B cell (primary cell): ENCODE measurements around the gene HBS1L. TPM values are rescaled to one million over a fixed set of nuclear protein-coding genes. Genes with fewer than 3 reads are reported as not detected.

Experiments used
- ATAC-seq: fragments of 200-7000 bp; cut with Tn5 transposase; one replicate; pipeline ENCODE4 v1.10.0; 2021; ENCODE audit warnings: low read depth, mild to moderate bottlenecking, moderate number of reproducible peaks, moderate library complexity
- CTCF ChIA-PET: fragments of 350-600 bp; sonication (Branson Sonifier 250); formaldehyde crosslinking; loops from one replicate; lab custom pipeline; 2021; ENCODE audit warnings: antibody characterized with exemption, inconsistent platforms; lab: Charles Lee
- POLR2A ChIA-PET: fragments of 350-600 bp; sonication (Branson Sonifier 250); formaldehyde crosslinking; loops from one replicate; lab custom pipeline; 2021; ENCODE audit warnings: antibody characterized with exemption; lab: Charles Lee
- DNase-seq: peaks from one replicate; pipeline ENCODE4 v3.0.0; 2013
- H2AFZ ChIP-seq: 2 replicates; pipeline ENCODE4 v1.6.1; 2012; ENCODE audit warnings: mild to moderate bottlenecking, low read depth, low read length; ENCODE audit not compliant: insufficient read depth, poor library complexity, severe bottlenecking
- H3K27ac ChIP-seq, 2 donors: 1 replicate in 1 of 2; 2 replicates in 1 of 2; pipeline ENCODE4 v1.5.1; 2012 to 2013; ENCODE audit warnings: low read length in 2 of 2, mild to moderate bottlenecking in 2 of 2, moderate library complexity in 1 of 2
- H3K27me3 ChIP-seq, 4 experiments: fragments of 200-600 bp in 1 of 4; sonication (generic) in 1 of 4; replicated peaks in 1 of 4; 1 replicate in 2 of 4; 2 replicates in 2 of 4; pipeline versions ENCODE4 v1.6.1 to v1.7.0; 2013 to 2016; ENCODE audit warnings: low read length in 3 of 4, mild to moderate bottlenecking in 2 of 4, mixed read lengths in 1 of 4, moderate library complexity in 1 of 4; ENCODE audit not compliant: insufficient read depth in 4 of 4, control insufficient read depth in 3 of 4; ENCODE audit errors: control extremely low read depth in 1 of 4
- H3K36me3 ChIP-seq, 2 experiments: replicated peaks in 1 of 2; 1 replicate in 1 of 2; 2 replicates in 1 of 2; pipeline versions ENCODE4 v1.6.1 to v1.7.1; 2013; ENCODE audit warnings: low read length in 1 of 2; ENCODE audit not compliant: insufficient read depth in 2 of 2, control insufficient read depth in 1 of 2; ENCODE audit errors: control extremely low read depth in 1 of 2, extremely low read depth in 1 of 2
- H3K4me1 ChIP-seq, 2 donors: fragments of 200-600 bp in 1 of 2; sonication (generic) in 1 of 2; 1 replicate in 1 of 2; 2 replicates in 1 of 2; pipeline versions ENCODE4 v1.5.1 to v1.6.1; 2013 to 2017; ENCODE audit warnings: low read length in 2 of 2; ENCODE audit not compliant: control insufficient read depth in 2 of 2, insufficient read depth in 2 of 2
- H3K4me2 ChIP-seq: replicated peaks from 2 replicates; pipeline ENCODE3; 2012; ENCODE audit warnings: mild to moderate bottlenecking, low read depth, low read length; ENCODE audit not compliant: poor library complexity, severe bottlenecking
- H3K4me3 ChIP-seq, 5 experiments: fragments of 200-600 bp in 1 of 5; sonication (generic) in 1 of 5; 1 replicate in 3 of 5; 2 replicates in 2 of 5; pipeline versions ENCODE4 v1.5.1 to v1.7.0; 2011 to 2016; ENCODE audit warnings: low read length in 4 of 5, mild to moderate bottlenecking in 4 of 5, low read depth in 2 of 5, control low read depth in 1 of 5, moderate library complexity in 1 of 5; ENCODE audit not compliant: insufficient read depth in 1 of 5; ENCODE audit errors: control extremely low read depth in 1 of 5, extremely low read depth in 1 of 5
- H3K79me2 ChIP-seq: fragments of 200-600 bp; sonication (generic); one replicate; pipeline ENCODE4 v1.6.0; 2016; ENCODE audit warnings: low read length; ENCODE audit not compliant: control insufficient read depth, insufficient read depth
- H3K9ac ChIP-seq: fragments of 200-600 bp; sonication (generic); 2 replicates; pipeline ENCODE4 v1.6.1; 2017; ENCODE audit warnings: mild to moderate bottlenecking, low read length, moderate library complexity
- H3K9me3 ChIP-seq, 3 donors: one replicate each; pipeline versions ENCODE4 v1.6.1 to v1.7.1; 2013; ENCODE audit warnings: low read length in 2 of 3; ENCODE audit not compliant: control insufficient read depth in 2 of 3, insufficient read depth in 1 of 3; ENCODE audit errors: control extremely low read depth in 1 of 3
- H4K20me1 ChIP-seq: 2 replicates; pipeline ENCODE4 v1.6.0; 2012; ENCODE audit warnings: mild to moderate bottlenecking, low read length; ENCODE audit not compliant: insufficient read depth, control insufficient read depth, poor library complexity, severe bottlenecking
- H3K27ac Mint-ChIP-seq: one replicate; pipeline ENCODE4 v1.8.0; 2021; ENCODE audit warnings: mixed read lengths
- H3K27me3 Mint-ChIP-seq: one replicate; pipeline ENCODE4 v1.8.0; 2021; ENCODE audit warnings: mixed read lengths
- H3K4me1 Mint-ChIP-seq: one replicate; pipeline ENCODE4 v1.8.0; 2021; ENCODE audit warnings: mixed read lengths
- H3K4me3 Mint-ChIP-seq: one replicate; pipeline ENCODE4 v1.8.0; 2021; ENCODE audit warnings: mixed read lengths
- H3K9me3 Mint-ChIP-seq: one replicate; pipeline ENCODE4 v1.8.0; 2022; ENCODE audit warnings: mixed read lengths; ENCODE audit not compliant: insufficient read depth
- EZH2 ChIP-seq: IDR thresholded peaks from 2 replicates; pipeline ENCODE4 v1.6.1; 2012; ENCODE audit warnings: borderline replicate concordance, low read depth, mild to moderate bottlenecking, moderate library complexity, low read length; ENCODE audit not compliant: insufficient read depth, poor library complexity, severe bottlenecking
- WGBS: methylation state at CpG from one replicate; pipeline ENCODE4 v1.1.5; 2013; ENCODE audit warnings: missing lambda C conversion rate; ENCODE audit not compliant: insufficient coverage; 5-methylcytosine and 5-hydroxymethylcytosine counted together
- intact Hi-C: fragments of 100-400 bp; cut with micrococcal nuclease; formaldehyde crosslinking; loops from one replicate; pipeline ENCODE4 v1.10.0; 2022
- polyA plus RNA-seq: library from polyadenylated mRNA; depleted of rRNA; stranded (reverse); fragments of >200 nt; gene quantifications from 2 replicates; pipeline ENCODE4 v1.2.3, GENCODE V29; 2012
- total RNA-seq, 2 donors: library from RNA; stranded (reverse); fragments of 120-200 nt in 1 of 2; gene quantifications; 1 replicate in 1 of 2; 2 replicates in 1 of 2; pipeline versions ENCODE4 v1.2.3 to v1.2.4, GENCODE V29; 2013 to 2022
- TF ChIP-seq, protein P1 (sequence below): fragments of 200-600 bp; IDR thresholded peaks from one replicate; pipeline ENCODE4 v1.8.0; 2022; ENCODE audit warnings: antibody characterized with exemption, mild to moderate bottlenecking

Gene HBS1L
- total and polyA plus RNA-seq, 2 donors (not counting 1 experiment from before 2014, with no cell fraction given) = 10.3 to 58.2 TPM

- no peak for TF ChIP-seq EZH2
- TF ChIP-seq, protein P1, sequence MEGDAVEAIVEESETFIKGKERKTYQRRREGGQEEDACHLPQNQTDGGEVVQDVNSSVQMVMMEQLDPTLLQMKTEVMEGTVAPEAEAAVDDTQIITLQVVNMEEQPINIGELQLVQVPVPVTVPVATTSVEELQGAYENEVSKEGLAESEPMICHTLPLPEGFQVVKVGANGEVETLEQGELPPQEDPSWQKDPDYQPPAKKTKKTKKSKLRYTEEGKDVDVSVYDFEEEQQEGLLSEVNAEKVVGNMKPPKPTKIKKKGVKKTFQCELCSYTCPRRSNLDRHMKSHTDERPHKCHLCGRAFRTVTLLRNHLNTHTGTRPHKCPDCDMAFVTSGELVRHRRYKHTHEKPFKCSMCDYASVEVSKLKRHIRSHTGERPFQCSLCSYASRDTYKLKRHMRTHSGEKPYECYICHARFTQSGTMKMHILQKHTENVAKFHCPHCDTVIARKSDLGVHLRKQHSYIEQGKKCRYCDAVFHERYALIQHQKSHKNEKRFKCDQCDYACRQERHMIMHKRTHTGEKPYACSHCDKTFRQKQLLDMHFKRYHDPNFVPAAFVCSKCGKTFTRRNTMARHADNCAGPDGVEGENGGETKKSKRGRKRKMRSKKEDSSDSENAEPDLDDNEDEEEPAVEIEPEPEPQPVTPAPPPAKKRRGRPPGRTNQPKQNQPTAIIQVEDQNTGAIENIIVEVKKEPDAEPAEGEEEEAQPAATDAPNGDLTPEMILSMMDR = no peak
- 100% methylated on average over 1 of the region's 5 CpGs for WGBS
- Mint-ChIP-seq H3K27ac (no peak overlapping the region), H3K4me3 (no peak overlapping the region), H3K9me3 (no peaks in the 10 kb centered on the region), H3K4me1 (peaks cover 3% of the 10 kb centered on the region), H3K27me3 (no peaks in the 10 kb centered on the region)
- H3K79me2 ChIP-seq = no peaks in the 10 kb centered on the region
- H3K9me3 ChIP-seq = no peaks in the 10 kb centered on the region
- ChIA-PET POLR2A (no interaction called here), CTCF (no interaction called here)
- intact Hi-C loops = no loop called here
- no peaks in the 10 kb centered on the region for H3K36me3 ChIP-seq
- no peak overlapping the region for H3K4me2 ChIP-seq
- H3K4me1 ChIP-seq = no peaks in the 10 kb centered on the region
- no peak overlapping the region for H2AFZ ChIP-seq
- H3K4me3 ChIP-seq = no peak overlapping the region
- ATAC-seq (no peak), DNase-seq (no peak)
- H4K20me1 ChIP-seq = no peaks in the 10 kb centered on the region
- no peak overlapping the region for H3K9ac ChIP-seq
- H3K27ac ChIP-seq = no peak overlapping the region
- H3K27me3 ChIP-seq = no peaks in the 10 kb centered on the region
Measured at GRCh38 chr6:135097172-135097571, 42.5 kb upstream of the HBS1L start.

DNA sequence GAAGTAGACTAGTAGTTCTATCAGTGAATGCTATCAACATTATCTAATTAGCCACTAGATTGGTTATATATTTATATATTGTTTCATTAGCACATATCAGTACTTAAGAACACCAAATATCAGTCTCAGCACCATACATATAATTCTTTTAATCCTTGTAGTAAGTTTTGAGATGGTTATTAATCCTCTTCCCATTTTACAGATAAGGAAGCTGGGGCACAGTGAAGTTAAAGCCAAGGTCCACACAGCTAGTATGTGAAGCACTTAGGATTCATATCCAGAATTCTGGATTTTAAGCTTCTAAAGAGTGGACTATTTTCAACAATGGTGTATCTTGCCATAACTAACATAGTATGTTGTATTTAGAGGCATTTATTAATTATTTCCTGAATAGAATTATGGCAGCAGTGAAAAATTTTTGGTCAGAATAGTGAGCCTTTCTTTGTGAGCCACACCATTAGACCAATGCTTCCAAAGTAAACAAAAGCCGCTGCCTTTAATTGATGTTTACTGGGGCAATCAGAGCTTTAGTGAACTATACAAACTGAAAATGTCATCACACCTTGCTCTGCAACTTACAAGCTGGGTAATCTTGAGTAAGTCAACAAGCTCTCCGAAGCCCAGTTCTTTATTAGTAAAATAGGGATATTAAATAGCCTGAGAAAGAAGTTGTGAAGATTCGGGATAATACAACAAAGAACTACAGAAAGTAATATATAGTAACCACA, 41.9 kb upstream of the HBS1L start:
- ChIA-PET POLR2A (no interaction called here), CTCF (no interaction called here)
- no peak overlapping the region for H2AFZ ChIP-seq
- no peak for TF ChIP-seq EZH2
- TF ChIP-seq, protein P1 = no peak
- no peak overlapping the region for H3K27ac ChIP-seq
- Mint-ChIP-seq H3K4me1 (peaks cover 3% of the 10 kb centered on the region), H3K9me3 (no peaks in the 10 kb centered on the region), H3K4me3 (no peak overlapping the region), H3K27ac (no peak overlapping the region), H3K27me3 (no peaks in the 10 kb centered on the region)
- H4K20me1 ChIP-seq = no peaks in the 10 kb centered on the region
- H3K9ac ChIP-seq = no peak overlapping the region
- WGBS = no CpG with 5 or more reads among the region's 3 CpGs
- H3K27me3 ChIP-seq = no peaks in the 10 kb centered on the region
- DNase-seq = no peak
- H3K4me2 ChIP-seq = no peak overlapping the region
- ATAC-seq = no peak
- no peaks in the 10 kb centered on the region for H3K79me2 ChIP-seq
- intact Hi-C loops = no loop called here
- no peaks in the 10 kb centered on the region for H3K4me1 ChIP-seq
- H3K4me3 ChIP-seq = no peak overlapping the region
- H3K9me3 ChIP-seq = no peaks in the 10 kb centered on the region
- no peaks in the 10 kb centered on the region for H3K36me3 ChIP-seq
